GM19467 (cell line): ENCODE data around the gene SPEM3.

ENCODE experiments used
- ATAC-seq: cut with Tn5 transposase; IDR thresholded peaks from one replicate; pipeline ENCODE4 v1.9.1; 2021; ENCODE audit warnings: mild to moderate bottlenecking, moderate library complexity; ENCODE audit not compliant: unreplicated experiment

Gene SPEM3

DNA sequence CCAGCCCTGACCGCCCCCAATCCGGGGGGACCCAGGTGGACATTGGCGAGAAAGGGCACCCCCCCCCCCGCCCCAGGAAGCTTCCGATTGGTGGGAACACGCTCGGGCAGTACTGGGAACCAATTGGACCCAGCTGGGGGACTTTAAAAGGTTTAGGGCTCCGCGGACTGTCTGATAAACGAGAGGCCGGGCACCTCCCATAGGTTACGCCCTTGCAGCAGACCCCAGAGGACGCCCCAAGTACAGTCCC is 25.0 kb upstream of the SPEM3 start:
- no peak for ATAC-seq

DNA sequence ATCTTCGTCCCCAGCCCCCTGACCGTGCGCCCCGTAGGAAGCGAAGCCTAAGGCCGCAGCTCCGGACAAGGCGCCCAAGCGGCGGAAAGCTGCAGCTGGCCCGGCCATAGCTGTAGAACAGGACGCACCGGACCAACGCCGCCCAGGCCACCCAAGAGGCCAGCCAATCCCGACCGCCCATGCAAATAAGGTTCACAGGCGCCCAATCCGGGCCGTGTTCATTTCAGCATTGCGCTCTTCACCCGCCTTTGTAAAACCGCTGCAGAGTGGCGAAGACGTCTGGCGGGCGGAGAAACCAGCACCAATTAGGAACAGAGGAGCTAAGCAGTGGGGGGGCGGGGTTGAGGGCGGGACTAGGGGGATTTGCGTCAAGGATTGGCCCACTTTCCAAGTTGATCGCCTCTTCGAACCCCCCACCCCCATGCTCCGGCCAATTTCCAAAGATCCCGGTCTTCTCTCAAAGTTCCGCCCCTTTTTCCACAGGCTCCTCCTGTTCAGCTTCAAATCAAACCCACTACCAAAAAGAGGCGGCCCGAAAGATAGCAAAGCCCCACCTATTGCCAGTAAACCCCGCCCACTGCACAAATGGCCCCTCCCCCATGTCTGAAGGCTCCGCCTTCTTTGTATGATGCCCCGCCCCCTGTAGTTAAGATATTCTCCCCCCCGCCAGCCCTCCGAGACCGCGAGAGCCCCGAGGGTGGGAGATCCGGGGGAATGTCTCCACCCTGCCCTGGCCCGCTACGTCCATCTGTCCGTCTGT is 24.5 kb upstream of the SPEM3 start, which contains the start of gene TMEM256:
TSS of gene TMEM256 (minus strand) at position 121 of the 760 bp plus-strand sequence. CDS start at position 108, 13 bp downstream.
- ATAC-seq: peak; percentile 91

DNA sequence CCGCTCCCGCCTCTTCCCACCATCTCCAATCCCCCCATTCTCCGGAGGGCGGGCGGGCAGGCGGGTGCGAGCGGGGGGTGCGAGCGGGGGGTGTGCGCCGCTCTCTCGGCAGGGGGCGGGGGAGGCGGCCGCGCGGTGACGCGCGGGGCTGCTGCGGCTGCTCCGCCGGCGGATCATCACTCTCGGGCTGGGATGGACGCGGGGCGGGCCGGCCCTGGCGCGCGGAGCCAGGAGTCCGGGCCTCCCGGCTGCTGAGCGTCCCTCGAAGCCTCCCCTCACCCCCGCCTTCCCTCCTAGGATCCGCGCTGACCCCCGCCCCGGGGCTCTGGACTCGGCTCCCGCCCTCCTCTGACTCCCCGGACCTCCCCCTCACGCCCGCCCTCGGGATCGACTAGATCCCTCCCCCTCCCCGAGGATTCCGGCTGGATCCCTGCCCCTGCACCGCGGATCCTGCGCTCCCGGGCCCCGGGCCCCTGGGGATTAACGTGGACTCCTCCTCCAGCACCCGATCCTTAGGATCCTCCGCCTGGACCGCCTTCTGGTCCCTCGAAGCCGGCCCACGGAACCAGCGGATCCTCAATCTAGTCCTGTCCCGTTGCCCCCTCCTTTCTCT is 23.8 kb upstream of the SPEM3 start:
- peak; percentile 12 for ATAC-seq

DNA sequence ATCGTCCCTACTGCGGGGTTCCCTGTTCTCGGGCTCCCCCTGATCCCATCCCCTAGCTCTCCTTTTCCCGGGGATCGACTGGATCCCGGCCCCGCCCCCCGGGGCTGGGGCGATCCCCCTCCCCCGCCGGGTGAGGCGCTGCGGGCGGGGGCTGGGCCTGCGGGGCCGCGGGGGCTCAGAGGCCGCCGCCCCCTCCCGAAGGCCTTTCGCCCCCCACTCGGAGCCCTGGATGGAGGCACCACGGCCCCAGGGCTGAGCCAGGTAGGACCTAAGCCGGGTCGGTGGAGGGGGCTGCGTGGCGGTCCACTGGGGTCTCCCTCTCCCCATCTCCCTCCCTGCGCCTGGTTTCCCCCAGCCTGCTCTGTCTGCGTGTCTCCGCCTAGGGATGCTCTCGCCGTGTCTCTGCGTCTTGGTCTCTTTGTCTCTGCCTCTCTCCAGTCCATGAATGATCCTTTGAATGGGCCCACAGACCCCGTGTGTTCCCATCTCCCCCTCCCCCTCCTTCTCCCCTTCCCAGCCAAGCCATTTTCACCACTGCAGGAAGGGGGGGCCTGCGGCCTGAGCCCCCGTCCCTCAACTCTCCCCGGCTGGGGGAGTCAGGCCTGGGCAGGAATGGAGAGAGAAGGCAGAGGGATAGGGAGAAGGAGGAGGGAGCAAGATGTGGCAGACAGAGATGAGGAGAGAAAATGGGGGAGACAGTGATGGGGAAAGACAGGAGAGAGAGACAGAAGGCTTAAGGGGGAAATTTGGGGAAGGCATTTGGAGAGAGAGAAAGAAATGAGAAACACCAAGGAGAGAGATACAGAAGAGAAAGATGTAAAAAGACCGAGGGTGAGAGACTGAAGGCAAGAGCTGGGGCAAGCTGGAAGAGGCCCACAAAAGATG is 23.1 kb upstream of the SPEM3 start:
- ATAC-seq: no peak

DNA sequence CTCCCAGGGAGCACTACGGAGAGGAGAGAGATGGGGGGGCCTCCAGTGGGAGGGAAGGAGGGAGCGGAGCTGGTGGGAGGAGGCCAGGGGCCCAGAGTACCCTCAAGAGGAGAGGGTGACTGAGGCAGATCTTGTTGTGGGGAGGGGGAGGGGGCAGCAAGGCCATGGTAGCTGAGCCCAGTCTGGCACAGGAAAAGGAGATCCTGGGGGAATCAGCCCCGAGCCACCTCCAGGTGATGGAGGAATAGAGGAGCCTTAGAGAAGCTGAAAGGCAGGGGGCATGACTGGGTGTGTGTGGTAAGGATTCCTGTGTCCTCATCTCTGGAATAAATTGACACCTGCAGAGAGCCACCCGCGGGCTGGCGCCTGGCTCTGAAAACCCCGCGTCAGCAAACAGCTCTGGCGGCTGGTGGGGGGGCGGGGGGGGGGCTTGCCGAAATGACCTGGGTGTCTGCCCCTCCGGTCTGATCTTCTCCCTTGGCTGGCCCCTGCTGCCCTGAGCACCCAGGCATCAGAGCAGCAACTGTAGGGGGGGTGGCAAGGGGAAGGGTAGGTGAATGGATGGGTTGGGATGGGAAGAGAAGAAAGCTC is 22.3 kb upstream of the SPEM3 start:
- no peak for ATAC-seq

DNA sequence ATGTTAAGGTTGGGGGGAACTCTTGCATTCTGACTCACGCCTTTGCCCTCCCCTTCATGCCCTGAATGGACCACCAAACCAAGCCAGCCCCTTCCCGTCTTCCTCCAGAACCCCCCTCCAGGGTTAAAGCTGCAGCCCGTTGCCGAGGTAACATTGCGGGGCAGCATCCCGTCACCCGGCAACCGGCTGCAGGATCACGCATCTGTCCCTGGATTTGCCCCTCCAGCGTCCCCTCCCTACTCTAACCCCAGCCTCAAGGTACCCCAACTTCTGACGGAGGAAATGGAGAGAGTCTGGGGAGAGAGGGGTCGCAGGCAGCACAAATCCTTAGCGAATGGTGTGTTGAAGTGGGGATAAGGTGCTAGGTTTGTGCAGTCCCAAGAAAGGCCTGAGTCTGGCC is 21.6 kb upstream of the SPEM3 start:
- no peak for ATAC-seq

DNA sequence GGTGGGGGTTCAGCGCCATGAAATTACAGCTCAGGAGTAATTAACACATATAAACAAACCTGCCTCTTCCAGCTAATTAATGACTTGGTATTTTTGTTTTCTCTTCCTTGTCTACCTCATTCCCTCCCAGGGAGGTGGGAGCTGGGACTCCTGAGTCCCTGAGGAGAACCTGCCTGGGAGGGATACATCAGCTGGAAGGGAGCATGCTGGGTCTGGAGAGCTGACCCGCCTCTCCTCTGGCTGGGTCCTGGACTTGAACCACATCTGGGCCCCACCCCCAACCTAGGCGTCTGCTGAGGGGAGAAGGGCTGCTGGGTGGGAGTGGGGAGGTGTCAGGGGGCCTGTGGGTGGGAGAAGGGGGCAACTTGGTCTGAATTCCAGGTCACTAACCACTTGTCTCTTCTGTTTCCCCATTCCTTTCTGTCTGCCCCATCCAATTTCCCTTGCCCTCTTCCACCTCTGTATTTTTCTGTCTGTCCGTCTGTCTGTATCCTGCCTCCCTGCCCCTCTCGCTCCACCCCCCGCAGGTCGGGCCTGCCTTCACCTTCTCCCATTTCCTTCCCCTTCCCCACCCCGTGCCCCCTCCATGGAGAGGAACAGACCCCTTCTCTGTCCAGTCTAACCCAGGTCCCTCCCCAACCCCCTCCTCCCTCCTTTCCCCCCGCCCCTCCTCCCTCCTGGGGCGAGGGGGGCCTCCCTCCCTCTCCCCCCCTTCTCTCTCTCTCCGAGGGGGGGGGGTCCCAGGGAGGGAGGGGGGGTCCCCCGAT is 21.0 kb upstream of the SPEM3 start, which contains the start of gene NLGN2:
TSS of gene NLGN2 (plus strand) at position 361 of the 767 bp plus-strand sequence. CDS start 411 bp downstream, outside the sequence.
- no peak for ATAC-seq

DNA sequence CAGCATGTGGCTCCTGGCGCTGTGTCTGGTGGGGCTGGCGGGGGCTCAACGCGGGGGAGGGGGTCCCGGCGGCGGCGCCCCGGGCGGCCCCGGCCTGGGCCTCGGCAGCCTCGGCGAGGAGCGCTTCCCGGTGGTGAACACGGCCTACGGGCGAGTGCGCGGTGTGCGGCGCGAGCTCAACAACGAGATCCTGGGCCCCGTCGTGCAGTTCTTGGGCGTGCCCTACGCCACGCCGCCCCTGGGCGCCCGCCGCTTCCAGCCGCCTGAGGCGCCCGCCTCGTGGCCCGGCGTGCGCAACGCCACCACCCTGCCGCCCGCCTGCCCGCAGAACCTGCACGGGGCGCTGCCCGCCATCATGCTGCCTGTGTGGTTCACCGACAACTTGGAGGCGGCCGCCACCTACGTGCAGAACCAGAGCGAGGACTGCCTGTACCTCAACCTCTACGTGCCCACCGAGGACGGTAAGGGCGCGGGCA is 20.4 kb upstream of the SPEM3 start:
- no peak for ATAC-seq

DNA sequence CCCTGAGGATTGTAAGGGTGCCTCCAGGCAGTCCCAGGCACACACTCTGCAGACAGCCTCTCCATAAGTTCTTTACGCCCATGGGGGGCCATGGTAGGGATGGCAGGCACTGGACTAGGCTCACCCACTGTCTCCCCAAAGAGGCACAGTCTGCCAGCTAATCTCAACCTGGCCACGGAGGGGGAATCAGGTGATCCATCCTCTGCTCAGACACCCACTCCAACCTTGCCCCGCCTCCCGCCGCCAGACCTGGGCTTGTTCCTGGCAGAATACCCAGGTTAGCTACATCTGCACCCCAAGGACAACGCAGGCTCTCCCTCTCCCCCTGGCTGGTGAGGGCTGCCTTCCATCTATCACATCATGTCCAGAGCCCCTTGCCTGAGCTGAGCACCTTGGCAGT is 19.8 kb upstream of the SPEM3 start:
- ATAC-seq: no peak

DNA sequence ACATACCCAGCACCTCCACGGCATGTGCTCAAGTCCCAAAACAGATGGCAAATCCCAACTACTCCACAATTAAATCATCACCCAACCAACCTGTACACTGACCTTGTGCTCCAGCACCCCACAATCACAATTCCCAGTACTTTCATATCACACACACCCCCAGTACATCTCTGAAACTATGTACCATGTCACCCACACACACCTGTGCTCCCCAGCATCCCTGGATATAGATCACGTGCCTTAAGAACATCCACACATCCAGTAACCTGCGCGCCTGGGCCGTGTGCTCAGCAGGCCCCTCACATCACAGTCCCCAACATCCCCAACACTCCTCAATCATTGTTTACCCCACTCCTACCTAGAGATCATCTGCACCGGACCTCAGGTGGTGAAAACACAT is 18.9 kb upstream of the SPEM3 start:
- no peak for ATAC-seq

DNA sequence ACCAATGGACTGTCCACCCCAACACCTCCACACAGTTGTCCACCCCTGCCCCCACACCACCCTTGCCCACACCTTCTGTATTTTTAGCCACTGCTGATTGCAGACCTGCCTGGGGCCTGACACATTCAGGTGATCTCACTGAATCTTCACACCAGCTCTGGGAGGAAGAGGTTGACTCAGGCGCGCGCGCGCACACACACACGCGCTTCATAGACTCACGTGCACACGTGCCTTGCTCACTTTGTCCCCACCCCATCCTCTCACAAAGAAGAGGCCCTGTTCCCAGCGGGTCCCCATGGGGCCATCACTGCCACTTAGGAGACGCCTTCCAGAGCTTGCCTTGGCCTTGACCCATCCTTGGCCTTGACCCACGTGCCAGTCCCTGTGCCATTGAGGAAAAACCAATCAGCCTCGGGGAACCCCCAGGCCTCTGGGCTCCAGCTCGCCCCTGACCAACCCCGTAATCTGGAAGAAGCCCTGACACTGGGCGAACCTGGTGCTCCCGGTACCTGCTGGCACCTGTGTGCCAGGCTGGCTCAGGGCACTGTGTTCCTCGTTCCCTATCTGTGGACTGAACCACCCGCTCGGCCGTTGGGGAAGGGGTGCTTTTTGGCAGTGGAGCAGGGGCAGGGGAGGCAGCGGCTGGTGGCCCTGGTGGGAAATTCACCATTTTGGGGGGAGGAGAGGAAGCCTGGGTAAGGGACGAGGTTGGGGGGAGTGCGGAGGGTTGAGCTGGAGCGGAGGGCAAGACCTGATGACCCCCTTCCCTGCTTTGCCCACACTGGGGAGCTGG is 17.8 kb upstream of the SPEM3 start:
- ATAC-seq: no peak

DNA sequence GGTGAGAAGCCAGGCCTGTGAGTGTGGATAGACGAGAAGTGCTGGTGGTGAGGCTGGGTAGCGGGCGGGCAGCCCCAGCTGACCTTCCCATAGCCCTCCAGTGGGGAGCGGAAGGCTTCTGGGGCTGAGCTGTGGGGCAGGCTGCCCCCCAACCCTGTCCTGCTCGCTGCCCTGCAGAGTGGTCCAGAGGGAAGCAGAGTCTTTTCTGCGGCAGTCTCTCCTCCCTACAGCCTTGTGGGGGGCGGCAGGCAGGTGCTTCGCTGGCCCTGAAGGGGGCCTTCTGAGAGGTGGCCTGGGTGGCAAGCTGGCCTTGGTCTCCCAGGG is 17.3 kb upstream of the SPEM3 start:
- no peak for ATAC-seq

DNA sequence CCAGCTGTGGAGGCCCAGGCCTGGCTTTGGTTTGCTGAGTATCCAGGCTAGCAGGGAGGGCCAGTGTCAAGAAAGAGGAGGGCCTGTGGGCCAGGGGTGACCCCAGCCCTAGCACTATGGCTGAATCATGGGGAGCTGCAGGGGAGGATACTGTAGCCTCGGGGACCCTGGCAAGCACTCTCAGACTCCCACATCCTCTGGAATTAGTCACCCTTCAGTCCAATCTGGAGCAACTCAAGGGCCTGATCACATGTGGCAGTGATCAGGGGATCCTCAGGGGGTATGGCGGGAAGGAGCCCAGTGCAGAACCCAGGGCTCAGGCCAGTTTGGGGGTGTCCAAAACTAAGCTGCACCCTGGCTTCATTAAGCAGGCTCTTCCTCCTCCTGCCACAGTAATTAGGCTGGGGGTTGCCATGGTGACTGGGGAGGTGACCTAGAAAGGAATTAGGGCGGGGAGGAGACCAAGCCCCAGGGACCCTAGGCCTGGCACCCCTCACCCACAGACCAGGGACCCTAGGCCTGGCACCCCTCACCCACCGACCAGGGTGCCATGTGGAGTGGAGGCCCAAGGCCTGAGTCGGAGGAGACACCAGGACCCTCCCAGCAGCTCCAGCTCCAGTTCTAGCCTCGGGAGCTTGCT is 15.2 kb upstream of the SPEM3 start:
- ATAC-seq: no peak

DNA sequence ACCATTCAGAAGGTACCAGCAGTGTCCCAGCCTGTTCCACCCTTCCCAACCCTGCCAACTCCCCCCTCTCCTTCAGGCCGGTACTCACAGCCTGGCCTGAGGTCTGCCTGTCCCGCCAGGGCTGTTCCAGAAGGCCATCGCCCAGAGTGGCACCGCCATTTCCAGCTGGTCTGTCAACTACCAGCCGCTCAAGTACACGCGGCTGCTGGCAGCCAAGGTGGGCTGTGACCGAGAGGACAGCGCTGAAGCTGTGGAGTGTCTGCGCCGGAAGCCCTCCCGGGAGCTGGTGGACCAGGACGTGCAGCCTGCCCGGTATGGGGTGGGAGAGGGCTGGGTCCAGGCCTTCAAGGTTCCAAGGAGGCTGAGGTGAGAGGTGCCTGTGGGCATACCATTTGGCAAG is 13.8 kb upstream of the SPEM3 start:
- no peak for ATAC-seq

DNA sequence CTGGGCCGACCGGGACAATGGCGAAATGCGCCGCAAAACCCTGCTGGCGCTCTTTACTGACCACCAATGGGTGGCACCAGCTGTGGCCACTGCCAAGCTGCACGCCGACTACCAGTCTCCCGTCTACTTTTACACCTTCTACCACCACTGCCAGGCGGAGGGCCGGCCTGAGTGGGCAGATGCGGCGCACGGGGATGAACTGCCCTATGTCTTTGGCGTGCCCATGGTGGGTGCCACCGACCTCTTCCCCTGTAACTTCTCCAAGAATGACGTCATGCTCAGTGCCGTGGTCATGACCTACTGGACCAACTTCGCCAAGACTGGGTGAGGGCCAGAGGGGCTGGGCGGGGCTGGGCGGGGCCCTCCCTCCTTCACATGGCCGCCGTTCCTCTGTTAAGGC is 12.9 kb upstream of the SPEM3 start:
- ATAC-seq: no peak

DNA sequence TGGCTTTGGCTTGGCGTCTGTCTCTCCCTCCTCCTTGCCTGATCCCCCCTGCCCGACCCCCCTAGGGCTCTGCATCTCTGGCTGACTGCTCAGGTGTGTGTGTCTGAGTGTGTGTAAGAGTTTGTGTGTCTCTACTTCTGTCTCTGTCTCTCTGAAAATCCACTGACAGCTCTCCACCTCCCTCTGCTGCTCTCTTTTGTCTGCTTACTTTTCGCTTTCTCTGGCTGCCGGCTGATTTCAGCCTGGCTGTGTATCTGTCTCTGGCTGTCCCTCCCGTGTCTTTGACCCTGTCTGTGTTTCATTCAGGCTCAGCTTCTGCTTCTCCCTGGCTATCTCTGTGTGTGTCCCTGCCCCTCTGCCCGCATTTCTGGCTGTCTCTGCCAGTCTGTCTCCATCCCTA is 12.3 kb upstream of the SPEM3 start:
- ATAC-seq: no peak

DNA sequence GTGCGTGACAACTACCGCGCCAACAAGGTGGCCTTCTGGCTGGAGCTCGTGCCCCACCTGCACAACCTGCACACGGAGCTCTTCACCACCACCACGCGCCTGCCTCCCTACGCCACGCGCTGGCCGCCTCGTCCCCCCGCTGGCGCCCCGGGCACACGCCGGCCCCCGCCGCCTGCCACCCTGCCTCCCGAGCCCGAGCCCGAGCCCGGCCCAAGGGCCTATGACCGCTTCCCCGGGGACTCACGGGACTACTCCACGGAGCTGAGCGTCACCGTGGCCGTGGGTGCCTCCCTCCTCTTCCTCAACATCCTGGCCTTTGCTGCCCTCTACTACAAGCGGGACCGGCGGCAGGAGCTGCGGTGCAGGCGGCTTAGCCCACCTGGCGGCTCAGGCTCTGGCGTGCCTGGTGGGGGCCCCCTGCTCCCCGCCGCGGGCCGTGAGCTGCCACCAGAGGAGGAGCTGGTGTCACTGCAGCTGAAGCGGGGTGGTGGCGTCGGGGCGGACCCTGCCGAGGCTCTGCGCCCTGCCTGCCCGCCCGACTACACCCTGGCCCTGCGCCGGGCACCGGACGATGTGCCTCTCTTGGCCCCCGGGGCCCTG is 11.5 kb upstream of the SPEM3 start:
- ATAC-seq: no peak

DNA sequence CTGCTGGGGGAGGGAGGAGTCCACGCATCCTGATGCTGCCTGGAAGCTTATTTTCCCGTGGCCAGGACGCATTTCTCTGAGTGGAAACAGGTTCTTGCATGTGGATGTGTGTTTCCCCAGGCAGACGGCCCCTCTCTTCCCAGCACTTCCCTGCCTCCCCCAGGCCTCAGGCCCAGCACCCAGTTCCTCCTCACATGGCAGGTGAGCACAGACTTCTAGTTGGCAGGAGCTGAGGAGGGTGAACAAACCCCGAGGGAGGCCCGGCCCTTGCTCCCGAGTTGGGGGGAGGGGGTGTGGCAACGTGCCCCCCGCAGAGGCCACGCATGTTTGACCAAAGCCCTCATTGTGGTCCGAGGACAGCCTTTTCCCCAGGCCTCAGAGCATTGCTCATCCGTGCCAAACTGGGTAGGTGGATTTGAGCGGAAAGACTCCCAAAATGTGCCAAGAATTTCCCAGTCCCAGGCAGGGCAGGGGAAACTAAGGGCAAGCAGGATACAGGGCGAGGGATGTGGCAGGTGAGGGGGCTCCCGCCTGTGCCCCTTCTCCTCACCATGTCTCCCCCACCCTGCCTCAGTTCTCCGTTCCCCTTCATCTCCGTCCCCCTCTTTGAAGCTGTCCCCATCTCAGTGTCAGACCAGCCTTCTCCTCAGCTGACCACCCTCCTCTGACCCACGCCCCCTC is 10.0 kb upstream of the SPEM3 start:
- ATAC-seq: no peak
